Activated CD4-positive, alpha-beta T cell treated with anti-CD3 and anti-CD28 coated beads for 24 hours (primary cell): Measurements from ENCODE around the gene TBX18.

Source experiments
- DNase-seq, 2 donors: peaks; one replicate each; pipeline ENCODE4 v3.0.0-alpha.2; 2020; ENCODE audit warnings: low read depth in 2 of 2

The TBX18 gene

DNA sequence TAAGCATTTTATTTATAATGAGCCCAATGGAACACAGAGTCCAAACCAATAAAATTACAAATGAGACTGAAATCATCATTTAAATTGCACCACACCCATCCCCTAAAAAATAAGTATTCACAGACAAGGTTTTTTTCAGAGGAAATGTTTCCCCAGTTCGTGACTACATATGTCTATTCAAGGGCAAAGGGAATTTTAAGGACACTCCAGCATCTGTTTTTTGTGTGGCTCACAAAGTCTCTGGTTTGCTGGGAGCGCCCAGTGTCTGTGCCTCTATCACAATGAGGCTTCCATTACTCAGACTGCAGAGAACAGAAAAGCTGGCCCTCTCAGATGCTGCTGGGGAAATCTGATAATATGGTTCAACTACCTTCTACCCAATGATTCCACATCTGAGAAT is 16.0 kb downstream of the TBX18 start:
- DNase-seq: no peak

DNA sequence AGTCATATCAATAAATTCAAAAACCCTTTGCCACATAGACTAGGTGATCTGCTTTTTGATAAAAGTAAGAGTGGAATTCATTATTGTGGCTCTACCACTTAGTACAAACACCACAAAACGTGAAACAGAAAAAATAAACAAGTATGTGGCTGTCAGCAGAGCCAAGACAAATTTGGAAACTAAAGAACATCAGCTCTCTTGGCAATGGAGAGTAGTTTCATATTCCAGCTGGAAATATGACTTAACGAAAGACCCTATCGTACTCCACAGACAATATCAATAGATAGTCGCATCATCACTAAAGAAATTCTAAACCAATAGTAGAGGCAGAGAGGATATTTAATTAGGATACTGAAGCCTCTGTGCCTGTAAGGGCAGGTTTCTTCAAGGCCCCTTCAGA is 20.8 kb downstream of the TBX18 start:
- DNase-seq: no peak

DNA sequence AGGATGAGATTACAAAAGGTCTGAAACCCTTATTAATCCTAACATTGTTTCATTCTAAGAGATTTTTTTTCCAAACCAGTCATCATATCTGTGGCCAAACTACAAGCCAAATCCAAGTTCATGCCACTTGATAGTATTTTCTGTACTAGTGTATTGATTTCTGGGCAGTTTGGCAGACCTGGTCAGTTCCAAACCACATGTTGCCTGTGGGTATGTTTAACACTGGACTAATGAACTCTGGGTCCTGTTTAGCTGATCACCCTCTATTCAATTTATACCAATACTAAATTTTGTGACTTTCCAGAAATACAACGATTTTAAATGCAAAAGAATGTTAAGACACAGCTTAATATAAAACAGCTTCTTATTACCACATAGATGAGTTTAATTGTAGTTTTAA is 24.0 kb downstream of the TBX18 start:
- DNase-seq: no peak

GRCh38 chr6:84739866-84740208 is 24.6 kb downstream of the TBX18 start:
- no peak for DNase-seq

- DNase-seq: no peak
Observed at GRCh38 chr6:84738996-84739865, 25.2 kb downstream of the TBX18 start.

DNA sequence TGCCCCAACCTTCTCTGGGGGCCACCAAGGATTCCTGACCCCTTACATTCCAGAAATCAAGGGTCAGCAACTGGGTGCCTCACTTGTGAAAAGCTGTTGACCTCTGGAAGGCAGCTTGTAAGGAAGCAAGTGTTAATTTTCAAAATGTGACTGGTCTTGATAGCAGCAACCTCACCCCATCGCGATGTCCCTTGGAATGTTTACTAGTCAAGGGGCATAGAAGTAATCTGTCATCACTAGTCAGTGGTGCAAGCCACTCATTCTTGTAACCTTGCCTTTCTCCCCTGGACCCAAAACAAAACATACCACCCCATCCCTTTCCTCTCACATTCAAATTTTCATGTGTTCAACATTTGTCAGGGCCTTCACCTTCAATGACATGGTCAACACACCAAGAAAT is 30.5 kb downstream of the TBX18 start:
- DNase-seq: no peak

- no peak for DNase-seq
Observed at GRCh38 chr6:84731901-84732300, 32.5 kb downstream of the TBX18 start.

- no peak for DNase-seq
Observed at GRCh38 chr6:84731401-84731800, 33.0 kb downstream of the TBX18 start.

DNA sequence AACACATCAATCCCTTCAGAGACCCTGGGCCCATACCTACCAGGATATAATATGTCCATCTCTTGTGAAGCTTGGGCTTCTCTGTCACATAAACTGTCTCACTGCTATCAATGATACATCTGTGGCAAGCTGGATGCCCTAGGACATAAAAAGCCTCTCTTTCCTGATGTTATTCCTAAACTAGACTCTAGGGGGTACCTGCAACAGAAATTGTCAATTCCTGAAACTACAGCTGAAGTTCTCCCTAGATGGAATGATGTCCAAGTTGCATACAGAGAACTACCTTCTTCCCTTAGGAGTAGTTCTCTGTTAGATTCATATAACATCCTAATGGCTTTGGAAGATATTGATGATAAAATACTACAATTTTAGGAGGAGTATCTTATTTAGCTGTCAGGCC is 35.8 kb downstream of the TBX18 start:
- no peak for DNase-seq

GRCh38 chr6:84719152-84719551 is 45.2 kb downstream of the TBX18 start:
- no peak for DNase-seq

GRCh38 chr6:84718038-84718955 is 46.1 kb downstream of the TBX18 start:
- no peak for DNase-seq

- DNase-seq: no peak
Observed at GRCh38 chr6:84709121-84709520, 55.3 kb downstream of the TBX18 start.

DNA sequence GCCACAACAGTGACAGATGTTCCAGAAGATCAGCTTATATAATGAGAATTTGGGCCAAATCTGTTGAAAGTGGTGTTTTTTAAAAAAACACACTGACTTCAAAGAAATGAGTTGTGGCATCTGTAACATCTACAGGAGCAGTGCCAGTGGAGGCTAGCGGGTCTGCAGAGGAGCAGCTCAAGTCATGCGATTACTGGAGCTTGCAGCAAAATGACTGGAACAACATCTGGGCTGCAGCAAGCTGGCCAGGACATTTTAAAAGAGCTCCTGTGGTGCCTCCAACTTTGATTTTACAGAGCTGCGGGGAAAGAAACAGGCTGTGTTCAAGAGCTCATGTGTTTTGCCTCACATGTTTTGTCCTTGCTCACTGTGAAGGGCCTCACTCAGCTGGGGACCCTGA is 57.2 kb downstream of the TBX18 start:
- DNase-seq: no peak

DNA sequence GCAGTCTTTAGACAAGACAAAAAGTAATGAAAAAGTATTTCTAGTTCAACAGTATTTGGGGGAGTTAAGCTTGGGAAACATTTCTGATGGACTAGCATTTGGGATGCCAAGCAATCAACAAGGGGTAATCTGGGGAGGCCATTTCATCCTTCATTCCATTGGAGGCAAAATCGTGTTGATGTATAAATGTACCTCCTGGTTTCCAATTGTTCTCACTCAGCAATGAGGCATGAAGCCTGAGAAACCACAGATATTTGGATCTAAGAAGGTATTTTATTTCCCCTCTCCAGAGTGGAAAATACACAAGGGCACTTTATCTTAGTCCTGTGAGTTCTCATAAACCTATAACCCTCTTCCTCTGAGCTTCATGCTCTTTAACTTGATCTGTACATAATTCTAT is 68.2 kb downstream of the TBX18 start:
- DNase-seq: no peak

- no peak for DNase-seq
Observed at GRCh38 chr6:84691978-84692623, 72.3 kb downstream of the TBX18 start.

- DNase-seq: no peak
Observed at GRCh38 chr6:84688141-84688873, 76.1 kb downstream of the TBX18 start.

GRCh38 chr6:84687431-84687830 is 77.0 kb downstream of the TBX18 start:
- no peak for DNase-seq

DNA sequence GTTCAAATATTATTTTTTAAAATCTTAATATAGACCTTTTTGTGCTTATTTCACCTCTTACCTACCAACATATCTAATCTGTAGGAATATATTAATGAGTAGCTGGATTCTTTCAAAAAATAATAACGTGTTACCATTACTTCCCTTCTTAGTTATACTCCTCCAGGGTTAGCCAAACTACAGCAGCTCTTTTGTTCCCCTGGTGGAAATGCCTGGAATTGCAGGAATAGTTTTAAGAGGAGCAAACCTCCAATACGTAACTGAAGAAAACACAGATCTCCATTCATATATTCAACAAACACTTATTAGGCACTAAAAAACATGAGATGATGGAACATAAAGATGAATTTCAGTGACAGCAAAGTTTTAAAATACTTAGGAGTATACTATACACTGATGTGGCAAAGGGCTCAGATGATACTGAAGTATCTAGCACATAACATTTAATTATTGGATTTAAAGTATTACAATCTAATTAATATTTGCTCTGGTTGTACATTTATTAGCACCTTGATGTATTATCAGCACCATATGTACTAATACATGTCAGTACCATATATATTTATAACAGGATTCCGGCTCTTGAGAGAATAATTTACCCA is 78.3 kb downstream of the TBX18 start:
- DNase-seq: no peak

DNA sequence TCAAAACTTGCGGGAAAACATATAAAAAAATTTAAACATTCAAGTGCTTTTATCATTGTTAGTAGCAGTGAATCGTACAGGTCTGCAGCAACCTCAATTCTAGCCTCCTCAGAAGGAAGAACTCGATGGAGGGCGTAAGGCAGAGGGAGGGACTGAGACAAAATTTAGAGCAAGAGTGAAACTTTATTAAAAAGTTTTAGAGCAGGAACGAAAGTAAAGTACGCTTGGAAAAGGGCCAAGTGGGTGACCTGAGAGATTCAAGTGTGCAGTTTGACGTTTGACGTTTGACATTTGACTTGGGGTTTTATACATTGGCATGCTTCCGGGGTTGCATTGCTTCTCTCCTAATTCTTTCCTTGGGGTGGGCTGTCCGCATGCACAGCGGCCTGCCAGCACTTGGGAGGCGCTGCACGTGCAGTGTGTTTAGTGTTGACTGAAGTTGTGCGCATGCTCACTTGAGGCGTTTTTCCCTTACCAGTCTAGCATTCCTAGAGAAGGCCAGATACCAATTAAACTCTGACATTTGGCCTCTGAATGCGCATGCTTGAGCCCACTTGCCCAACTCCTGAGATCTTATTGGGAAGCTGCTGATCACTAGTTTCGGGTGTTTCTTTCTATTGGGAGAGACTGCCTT is 82.6 kb downstream of the TBX18 start:
- DNase-seq: no peak

GRCh38 chr6:84675651-84676050 is 88.7 kb downstream of the TBX18 start:
- DNase-seq: no peak

- no peak for DNase-seq
Observed at GRCh38 chr6:84674395-84674794, 90.0 kb downstream of the TBX18 start.
